Stimulated activated CD4-positive, alpha-beta T cell treated with anti-CD3 and anti-CD28 coated beads, Interleukin-12 subunit alpha, Interleukin-12 subunit beta, amount 100 ng/mL, for 4 hours (primary cell): ENCODE data around the gene MCM9.
A peak's percentile ranks its signal among the peaks of the same experiment; 100 is the strongest.
"Not testable (repeated sequence)": the region's sequence is repeated elsewhere in the genome, so short reads cannot be mapped to it uniquely, and the experiment has no call there.

Experiments
- DNase-seq: peaks from one replicate; pipeline ENCODE4 v3.0.0-alpha.2; 2020

Gene MCM9

GRCh38 chr6:118789419-118789818 is 145.5 kb downstream of the MCM9 start:
- no peak for DNase-seq

GRCh38 chr6:118788702-118789101 is 146.3 kb downstream of the MCM9 start:
- no peak for DNase-seq

- DNase-seq, result no peak
Observed at GRCh38 chr6:118787724-118788423, 147.1 kb downstream of the MCM9 start.

GRCh38 chr6:118786596-118787453 is 148.1 kb downstream of the MCM9 start:
- DNase-seq, result no peak

GRCh38 chr6:118785601-118786000 is 149.4 kb downstream of the MCM9 start:
- DNase-seq, result no peak

DNA sequence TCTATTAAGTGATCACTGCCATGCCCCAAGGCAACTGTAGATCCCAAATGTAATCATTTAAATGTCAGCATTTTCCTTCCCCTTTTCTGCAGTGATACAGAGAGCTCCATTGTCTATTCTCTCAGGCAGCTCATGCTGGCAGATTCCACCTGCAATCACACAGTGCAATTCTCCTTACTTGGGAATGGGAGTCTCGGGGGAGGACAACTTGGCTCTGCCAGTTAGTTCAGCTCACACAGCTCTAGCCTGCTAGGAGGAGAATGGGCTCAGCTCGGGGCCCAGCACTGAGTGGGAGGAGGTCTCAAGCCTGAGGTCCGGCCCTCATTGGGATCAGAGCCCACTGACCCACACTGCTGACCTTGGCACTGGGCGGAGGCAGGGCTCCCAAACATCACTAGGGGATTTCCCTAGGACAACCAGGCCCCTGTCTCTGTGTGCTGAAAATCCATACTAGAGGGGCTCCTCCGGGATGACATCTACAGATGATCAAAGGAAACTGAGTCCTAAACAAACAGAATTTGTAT is 150.3 kb downstream of the MCM9 start:
- DNase-seq, result no peak

DNA sequence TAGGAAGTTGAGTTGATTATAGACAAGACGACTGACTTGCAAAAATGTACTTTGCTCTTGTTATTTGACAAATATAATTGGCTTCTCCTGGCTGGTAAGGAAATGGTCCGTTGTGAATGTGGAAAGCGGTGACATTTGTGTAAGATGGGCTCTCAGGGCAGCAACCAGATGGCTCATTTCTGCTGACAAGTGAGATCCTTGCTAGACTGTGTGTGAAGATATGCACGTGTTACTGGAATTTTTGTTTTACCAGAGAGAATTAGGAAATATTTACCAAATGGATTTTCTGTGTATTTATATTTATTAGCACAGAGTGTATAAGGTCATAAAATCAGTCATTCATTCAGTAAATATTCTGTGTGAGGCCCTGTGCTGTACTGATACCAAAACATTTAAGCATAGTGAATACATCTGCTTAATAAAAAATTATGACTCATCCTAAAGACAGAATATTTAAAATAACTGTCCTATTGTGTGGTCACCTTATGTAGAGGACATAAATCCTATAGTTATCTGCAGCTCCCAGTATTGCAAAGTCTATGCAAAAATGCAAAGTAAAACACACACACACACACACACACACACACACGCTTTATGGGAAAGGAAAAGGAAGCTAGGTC is 150.9 kb downstream of the MCM9 start:
- no peak for DNase-seq

- no peak for DNase-seq
Observed at GRCh38 chr6:118782651-118783050, 152.3 kb downstream of the MCM9 start.

GRCh38 chr6:118781897-118782296 is 153.1 kb downstream of the MCM9 start:
- no peak for DNase-seq

GRCh38 chr6:118780668-118781067 is 154.3 kb downstream of the MCM9 start:
- DNase-seq, result no peak

- DNase-seq, result peak; percentile 29
Observed at GRCh38 chr6:118776607-118777549, 158.1 kb downstream of the MCM9 start.

- DNase-seq, result no peak
Observed at GRCh38 chr6:118775381-118775780, 159.6 kb downstream of the MCM9 start.

- no peak for DNase-seq
Observed at GRCh38 chr6:118774581-118774980, 160.4 kb downstream of the MCM9 start.

GRCh38 chr6:118772886-118773285 is 162.1 kb downstream of the MCM9 start:
- no peak for DNase-seq

DNA sequence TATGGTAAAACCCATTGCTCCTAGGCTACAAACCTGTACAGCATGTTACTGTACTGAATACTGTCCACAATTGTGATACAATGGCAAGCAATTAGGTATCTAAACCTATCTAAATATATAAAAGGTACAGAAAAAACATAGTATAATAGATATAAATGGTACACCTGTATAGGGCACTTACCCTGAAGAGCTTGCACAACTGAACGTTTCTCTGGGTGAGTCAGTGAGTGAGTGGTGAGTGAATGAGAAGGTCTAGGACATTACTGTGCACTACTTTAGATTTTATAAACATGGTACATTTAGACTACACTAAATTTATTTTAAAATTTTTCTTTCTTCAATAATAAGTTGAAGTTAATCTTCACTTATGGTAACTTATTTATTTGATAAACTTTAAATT is 163.7 kb downstream of the MCM9 start:
- DNase-seq, result no peak

- no peak for DNase-seq
Observed at GRCh38 chr6:118770835-118771234, 164.1 kb downstream of the MCM9 start.

DNA sequence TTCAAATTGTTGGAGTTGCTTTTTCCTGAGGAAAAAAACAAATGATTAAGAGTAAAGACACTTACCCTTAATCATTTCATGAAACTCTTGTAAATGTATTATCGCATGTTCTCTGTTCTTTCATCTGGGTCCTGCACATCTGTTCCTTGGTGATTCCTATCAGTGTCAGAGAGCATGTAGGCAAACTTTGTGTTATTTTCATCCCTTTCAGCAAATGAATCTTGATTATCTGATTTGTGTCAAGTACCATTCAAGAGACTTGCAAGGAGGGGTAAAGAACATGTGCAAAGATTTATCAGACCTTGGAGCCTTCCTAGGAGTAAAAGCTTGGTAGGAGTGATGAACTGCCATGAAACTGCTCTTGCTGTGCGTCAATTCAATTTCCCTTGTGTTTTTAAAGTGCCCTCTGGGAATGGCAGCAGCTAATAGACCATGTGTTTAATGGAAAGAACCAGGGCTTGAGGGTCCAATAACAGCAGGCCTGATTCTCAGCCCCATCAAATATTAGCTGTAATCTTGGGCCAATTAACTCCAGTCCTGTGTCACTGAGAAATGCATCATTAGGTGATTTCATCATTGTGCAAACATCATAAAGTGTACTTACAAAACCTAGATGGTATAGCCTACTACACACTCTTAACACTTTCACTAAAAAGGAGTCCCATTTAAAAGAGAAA is 164.7 kb downstream of the MCM9 start:
- no peak for DNase-seq

- no peak for DNase-seq
Observed at GRCh38 chr6:118768904-118769325, 166.0 kb downstream of the MCM9 start.

GRCh38 chr6:118768441-118768840 is 166.5 kb downstream of the MCM9 start:
- DNase-seq, result no peak

DNA sequence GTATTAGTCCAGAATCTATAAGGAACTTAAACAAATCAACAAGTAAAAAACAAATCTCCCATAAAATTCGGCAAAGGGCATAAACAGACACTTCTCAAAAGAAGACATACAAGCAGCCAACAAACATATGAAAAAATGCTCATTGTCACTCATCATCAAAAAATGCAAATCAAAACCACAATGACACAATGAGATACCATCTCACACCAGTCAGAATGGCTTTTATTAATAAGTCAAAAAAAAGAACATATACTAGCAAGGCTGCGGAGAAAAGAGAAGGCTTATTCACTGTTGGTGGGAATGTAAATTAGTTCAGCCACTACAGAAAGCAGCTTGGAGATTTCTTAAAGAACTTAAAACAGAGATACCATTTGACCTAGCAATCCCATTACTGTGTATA is 169.6 kb downstream of the MCM9 start:
- not testable (repeated sequence) for DNase-seq

- no peak for DNase-seq
Observed at GRCh38 chr6:118764766-118765165, 170.2 kb downstream of the MCM9 start.
